Cardiac septum (tissue), 1 donor: ENCODE data around the gene EXPH5. TPM values are rescaled to one million over a fixed set of nuclear protein-coding genes. Genes with fewer than 3 reads are reported as not detected.

Experiments used
- DNase-seq: peaks from one replicate; pipeline ENCODE4 v3.0.0-alpha.2; 2020; ENCODE audit warnings: low spot score
- intact Hi-C: fragments of 100-400 bp; cut with DNase I; formaldehyde crosslinking; loops from one replicate; pipeline ENCODE4 v1.14.0; 2022
- total RNA-seq: library from RNA; stranded (reverse); fragmentation: NEBNext Ultra II Directional; extraction: Animal tissue kit (Norgen Biotek cat#: 25700); gene quantifications from one replicate; pipeline ENCODE4 v1.2.1, GENCODE V29; 2021
- donor health status: DM: no; HTN: no; CAD: no.

EXPH5 gene
- total RNA-seq, 1 donor from 2014 or later, result 0.46 TPM

DNA sequence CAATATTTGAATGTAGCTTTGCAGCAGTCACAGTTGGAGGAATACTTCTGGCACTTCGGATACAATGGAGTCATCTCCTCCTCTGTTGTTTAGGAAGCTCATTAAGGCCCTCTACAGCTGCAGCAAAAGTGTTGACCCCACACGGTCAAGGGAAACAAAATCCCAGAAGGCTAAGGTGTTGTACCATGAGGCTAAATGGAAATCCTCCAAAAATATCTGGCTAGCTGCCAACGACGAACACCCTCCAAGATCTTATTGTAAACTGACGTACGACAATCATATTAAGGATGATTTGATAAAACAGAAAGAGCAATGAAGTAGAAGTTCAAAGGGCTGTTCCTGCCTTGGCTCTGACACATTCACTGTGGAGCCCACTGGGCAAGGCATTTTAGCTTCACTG, 99.4 kb downstream of the EXPH5 start:
- intact Hi-C loops, result no loop called here
- DNase-seq, result no peak

DNA sequence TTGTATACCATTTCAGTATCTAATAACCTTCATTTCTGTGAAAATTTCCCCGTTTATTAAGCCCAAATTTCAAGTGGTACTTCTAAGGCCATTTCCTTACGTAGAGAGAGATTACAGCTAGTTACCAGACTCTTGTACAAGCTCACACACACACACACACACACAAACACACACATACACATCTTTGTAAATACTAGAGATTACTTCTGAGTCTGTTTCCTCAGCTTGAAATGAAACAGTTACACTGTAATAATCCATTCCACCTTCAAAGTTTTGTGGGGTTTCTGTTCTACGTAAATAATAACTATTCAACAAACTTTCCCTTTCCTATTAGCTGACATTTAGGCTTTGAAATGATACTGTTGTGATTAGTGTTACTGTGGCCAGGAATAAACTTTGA, 101.6 kb downstream of the EXPH5 start:
- intact Hi-C loops, result no loop called here
- no peak for DNase-seq

GRCh38 chr11:108486828-108487227, 106.7 kb downstream of the EXPH5 start:
- intact Hi-C loops, result no loop called here
- no peak for DNase-seq

DNA sequence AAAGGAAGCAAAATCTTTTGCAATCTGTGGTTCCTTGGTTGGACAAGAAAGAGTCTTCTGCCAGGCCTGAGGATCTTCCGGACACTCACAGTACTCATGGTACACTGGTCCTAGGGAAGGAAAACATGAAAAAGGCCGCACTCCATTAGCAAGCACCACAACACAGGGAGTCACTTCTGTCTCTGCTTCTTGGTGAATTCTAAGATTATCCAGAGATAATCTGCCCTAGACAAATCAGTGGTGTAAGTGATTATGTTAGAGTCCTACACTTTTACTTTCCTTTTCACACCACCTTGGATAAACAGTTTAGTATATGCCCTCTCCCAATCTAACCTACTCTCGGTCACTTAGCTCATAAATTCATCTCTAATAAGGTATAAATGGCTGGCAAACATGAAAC, 107.2 kb downstream of the EXPH5 start:
- DNase-seq, result no peak
- intact Hi-C loops, result no loop called here

DNA sequence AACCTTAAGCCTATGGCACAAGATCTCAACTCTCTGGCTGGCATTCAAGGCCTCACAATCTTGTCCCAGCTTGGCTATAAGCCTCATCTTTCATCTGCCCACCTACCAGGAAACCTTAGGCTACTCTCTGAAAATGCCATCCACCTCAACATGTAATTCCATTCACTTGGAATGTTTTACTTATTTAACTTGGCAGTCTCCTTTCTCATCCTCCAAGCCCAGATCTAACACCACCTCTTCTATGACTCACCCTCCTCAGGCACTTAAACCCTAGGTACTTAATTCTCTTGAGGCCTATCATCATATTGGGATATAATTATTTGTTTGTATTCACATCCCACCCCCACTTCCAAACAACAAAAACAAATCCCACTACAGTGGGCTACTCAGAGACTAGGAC, 110.4 kb downstream of the EXPH5 start:
- intact Hi-C loops, result no loop called here
- DNase-seq, result no peak

- intact Hi-C loops, result no loop called here
- DNase-seq, result no peak
Observed at GRCh38 chr11:108474664-108475463, 118.7 kb downstream of the EXPH5 start.

DNA sequence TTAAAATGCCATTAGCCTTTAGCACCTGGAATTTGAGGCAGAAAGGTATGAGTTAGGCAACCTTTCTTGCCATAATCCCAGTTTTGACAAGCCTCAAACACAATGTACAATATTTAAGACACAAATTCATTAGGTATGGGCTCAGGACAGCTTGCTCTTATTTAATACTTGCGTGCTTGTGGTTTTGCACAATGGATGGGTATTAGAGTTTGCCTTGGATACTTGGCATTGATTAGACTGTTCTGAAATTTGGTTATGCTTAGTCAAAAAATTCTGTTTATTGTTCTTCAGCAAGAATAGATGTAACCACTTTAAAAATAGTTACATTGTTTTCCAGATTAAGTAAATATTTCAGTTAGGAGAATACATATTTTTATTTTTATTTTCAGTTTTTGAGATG, 120.9 kb downstream of the EXPH5 start:
- intact Hi-C loops, result no loop called here
- no peak for DNase-seq

GRCh38 chr11:108468478-108468864, 125.1 kb downstream of the EXPH5 start:
- no peak for DNase-seq
- intact Hi-C loops, result loop anchor here (5.0 kb wide), 1 partner anchor 194 kb away; no protein-coding TSS in a partner anchor

DNA sequence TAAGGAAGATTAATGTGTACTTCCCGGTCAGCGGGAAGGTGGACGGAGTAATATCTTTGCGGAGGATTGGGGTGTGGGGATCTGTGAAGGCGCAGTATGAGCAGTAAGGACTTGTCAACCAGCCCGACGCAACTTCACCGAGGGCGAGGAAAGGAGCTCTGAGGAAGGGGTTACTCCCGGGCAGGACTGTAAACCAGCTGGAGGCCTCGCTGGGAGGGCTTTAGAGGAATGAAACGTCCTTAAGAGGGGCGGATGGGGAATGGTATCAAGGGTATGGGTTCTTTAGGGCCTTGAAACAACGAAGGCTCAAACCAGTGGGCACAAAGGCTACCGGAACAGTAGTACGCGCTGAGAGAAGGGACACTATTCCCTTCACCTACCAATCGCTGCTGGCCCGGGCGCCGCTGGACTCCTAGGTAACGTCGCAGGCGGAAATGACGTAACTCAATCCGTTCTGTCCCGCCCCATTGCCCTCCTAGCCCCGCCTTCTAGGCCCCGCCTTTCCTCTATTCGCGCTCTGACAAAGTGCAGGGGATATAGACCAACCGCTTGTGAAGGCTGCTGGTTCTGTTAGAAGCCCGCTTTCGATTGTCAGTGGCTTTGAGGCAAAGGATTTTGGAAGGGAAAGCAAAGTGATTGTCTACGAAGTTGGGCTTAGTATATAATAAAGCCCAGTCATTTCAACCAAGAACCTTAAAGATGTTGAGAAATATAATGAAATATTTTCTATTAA, 126.3 kb downstream of the EXPH5 start, which contains the start of gene C11orf65:
Gene C11orf65 (minus strand): TSS at position 439 of the 733 bp plus-strand sequence. CDS start 5,970 bp downstream, outside the sequence.
- DNase-seq, result peak; percentile 98
- intact Hi-C loops, result loop anchor here (1.0 to 5.0 kb wide), 3 partner anchors 30 to 244 kb away; partner anchors contain the start of genes ATM and NPAT

DNA sequence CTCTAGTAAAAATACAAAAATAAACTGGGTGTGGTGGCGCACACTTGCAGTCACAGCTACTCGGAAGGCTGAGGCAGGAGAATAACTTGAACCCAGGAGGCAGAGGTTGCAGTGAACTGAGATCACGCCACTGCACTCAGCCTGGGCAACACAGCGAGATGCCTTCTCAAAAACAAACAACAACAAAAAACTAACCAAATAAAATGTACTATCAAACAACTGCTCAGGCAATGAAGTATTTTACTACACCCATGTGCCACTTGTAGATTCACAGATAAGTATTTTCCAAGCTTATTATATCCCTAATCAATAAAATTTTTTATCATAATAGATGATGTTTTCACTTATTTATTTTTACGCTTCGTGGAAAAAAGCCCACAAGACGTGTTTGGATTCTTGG, 127.2 kb downstream of the EXPH5 start:
- intact Hi-C loops, result loop anchor here (2.0 to 5.0 kb wide), 2 partner anchors 196 to 244 kb away; partner anchors contain the start of genes ATM and NPAT
- DNase-seq, result no peak

Other genes with a start within 250 kb of the EXPH5 start
- gene C11orf65, start 126.2 kb downstream of the EXPH5 start, total RNA-seq, result 0.62 TPM
- 8.6 TPM for gene POGLUT3, start 95.4 kb downstream of the EXPH5 start, total RNA-seq
- gene DDX10, start 71.3 kb upstream of the EXPH5 start, total RNA-seq, result 11.5 TPM